Measurements from ENCODE around the gene CNOT10.

The CNOT10 gene

DNA sequence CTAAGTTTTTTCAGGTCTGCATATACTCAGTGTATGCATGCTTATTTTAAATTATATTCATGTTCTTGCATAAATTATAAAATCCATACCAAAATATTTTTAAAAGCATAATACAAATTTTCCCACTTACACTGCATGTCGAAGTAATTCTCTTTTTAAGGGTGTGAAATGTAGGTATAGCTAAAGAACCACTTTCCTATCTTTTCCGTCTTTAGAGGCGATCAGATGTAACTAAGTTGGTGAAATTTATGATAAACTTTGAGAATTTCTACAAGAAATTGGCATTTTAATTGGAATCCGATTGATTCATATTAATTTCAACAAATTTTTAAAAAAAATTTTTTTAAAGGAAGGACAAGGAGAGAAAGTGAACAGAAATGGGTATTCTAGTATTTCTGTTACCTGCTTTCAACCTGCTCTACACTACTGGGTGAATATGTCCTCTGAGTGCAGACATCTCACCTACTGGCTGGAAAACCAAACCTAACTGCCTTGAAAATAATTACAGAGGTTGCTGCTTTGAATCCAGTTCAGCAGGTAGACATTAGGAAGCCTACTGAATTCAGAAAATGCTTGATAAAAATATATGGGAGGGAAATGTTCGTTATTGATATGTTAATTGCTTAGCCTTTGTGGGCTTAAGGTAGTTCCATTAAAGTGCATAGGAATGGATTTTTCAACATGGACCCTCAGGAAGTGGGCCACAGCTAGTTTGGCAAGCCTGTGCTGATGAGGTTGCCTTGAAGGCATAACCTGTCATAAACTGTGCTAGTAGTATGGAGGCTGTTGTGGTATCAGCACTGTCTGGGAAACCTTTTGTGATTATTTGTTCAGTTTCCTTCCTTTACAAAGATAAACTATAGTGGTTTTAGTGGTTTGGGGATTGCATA, 137.9 kb downstream of the CNOT10 start:
- H3K4me3 Mint-ChIP-seq: no peak overlapping the region
- ATAC-seq: no peak
- H3K9me3 Mint-ChIP-seq: no peaks in the 10 kb centered on the region
- H3K4me1 Mint-ChIP-seq: peaks cover 5% of the 10 kb centered on the region
- H3K36me3 Mint-ChIP-seq (ENCODE audit: low read depth): no peaks in the 10 kb centered on the region
- H3K27ac Mint-ChIP-seq: no peak overlapping the region
- peaks cover 35% of the 10 kb centered on the region for H3K27me3 Mint-ChIP-seq
- DNase-seq: no peak
